Activated CD4-positive, alpha-beta T cell treated with anti-CD3 and anti-CD28 coated beads, Interleukin-2, amount 10 ng/mL, durations not matched to agents 7 days and 5 days (primary cell): ENCODE measurements around the gene ST8SIA1. TPM values are rescaled to one million over a fixed set of nuclear protein-coding genes. Genes with fewer than 3 reads are reported as not detected.
"Not testable (repeated sequence)": the region's sequence is repeated elsewhere in the genome, so short reads cannot be mapped to it uniquely, and the experiment has no call there.

ENCODE experiments used
- CTCF ChIA-PET: fragments of 350-600 bp; sonication (Branson Sonifier 250); formaldehyde crosslinking; loops from one replicate; lab custom pipeline; 2021; ENCODE audit warnings: antibody characterized with exemption; lab: Charles Lee
- POLR2A ChIA-PET: fragments of 350-600 bp; sonication (Branson Sonifier 250); formaldehyde crosslinking; loops from one replicate; lab custom pipeline; 2021; ENCODE audit warnings: antibody characterized with exemption; lab: Charles Lee
- DNase-seq: peaks from one replicate; pipeline ENCODE4 v3.0.0-alpha.2; 2020
- H3K27ac Mint-ChIP-seq: one replicate; pipeline ENCODE4 v1.8.0; 2021; ENCODE audit warnings: mild to moderate bottlenecking, moderate library complexity, mixed read lengths
- H3K27me3 Mint-ChIP-seq: one replicate; pipeline ENCODE4 v1.8.0; 2021; ENCODE audit warnings: mixed read lengths
- H3K36me3 Mint-ChIP-seq: one replicate; pipeline ENCODE4 v1.8.0; 2021; ENCODE audit warnings: low read depth, mixed read lengths
- H3K4me1 Mint-ChIP-seq: one replicate; pipeline ENCODE4 v1.8.0; 2021; ENCODE audit warnings: mixed read lengths
- H3K4me3 Mint-ChIP-seq: one replicate; pipeline ENCODE4 v1.8.0; 2021; ENCODE audit warnings: mild to moderate bottlenecking, moderate library complexity, mixed read lengths
- H3K9me3 Mint-ChIP-seq: one replicate; pipeline ENCODE4 v1.8.0; 2021; ENCODE audit warnings: mixed read lengths
- total RNA-seq, 2 experiments: library from RNA; stranded (reverse); gene quantifications; one replicate each; pipeline ENCODE4 v1.2.3, GENCODE V29; 2021

The ST8SIA1 gene
- total RNA-seq, 2 experiments from 2014 or later = 0.52 to 0.62 TPM

GRCh38 chr12:22169376-22169775 lies 165.1 kb downstream of the ST8SIA1 start:
- ChIA-PET CTCF (interaction anchor here (0.6 kb wide), 1 partner anchor 606 kb away, joined by 4 read pairs; no protein-coding TSS in a partner anchor), POLR2A (no interaction called here)
- no peak overlapping the region for H3K4me3 Mint-ChIP-seq
- no peak for DNase-seq
- no peaks in the 10 kb centered on the region for H3K27me3 Mint-ChIP-seq
- H3K36me3 Mint-ChIP-seq = no peaks in the 10 kb centered on the region
- peaks cover 9% of the 10 kb centered on the region for H3K9me3 Mint-ChIP-seq
- H3K27ac Mint-ChIP-seq = no peak overlapping the region
- H3K4me1 Mint-ChIP-seq = peaks cover 12% of the 10 kb centered on the region

- peaks cover 6% of the 10 kb centered on the region for H3K36me3 Mint-ChIP-seq
- H3K9me3 Mint-ChIP-seq = peaks cover 19% of the 10 kb centered on the region
- peaks cover 41% of the 10 kb centered on the region for H3K4me1 Mint-ChIP-seq
- H3K27me3 Mint-ChIP-seq = no peaks in the 10 kb centered on the region
- ChIA-PET POLR2A (interaction anchor here (0.7 kb wide), 1 partner anchor 191 kb away, joined by 3 read pairs; no protein-coding TSS in a partner anchor), CTCF (no interaction called here)
- peak overlapping the region; percentile 46 for H3K27ac Mint-ChIP-seq
- H3K4me3 Mint-ChIP-seq = peak overlapping the region; percentile 1
- peak; percentile 15 for DNase-seq
These were observed 170.4 kb downstream of the ST8SIA1 start for GRCh38 chr12:22164139-22164538.

- ChIA-PET CTCF (no interaction called here), POLR2A (no interaction called here)
- peak; percentile 8 for DNase-seq
- Mint-ChIP-seq H3K4me3 (no peak overlapping the region), H3K36me3 (peaks cover 6% of the 10 kb centered on the region), H3K4me1 (peaks cover 40% of the 10 kb centered on the region), H3K27me3 (no peaks in the 10 kb centered on the region), H3K9me3 (peaks cover 19% of the 10 kb centered on the region), H3K27ac (peak overlapping the region; percentile 73)
These were observed 170.9 kb downstream of the ST8SIA1 start for GRCh38 chr12:22163594-22163993.

- peak overlapping the region; percentile 67 for H3K27ac Mint-ChIP-seq
- DNase-seq = no peak
- peaks cover 40% of the 10 kb centered on the region for H3K4me1 Mint-ChIP-seq
- H3K4me3 Mint-ChIP-seq = no peak overlapping the region
- peaks cover 6% of the 10 kb centered on the region for H3K36me3 Mint-ChIP-seq
- ChIA-PET POLR2A (no interaction called here), CTCF (no interaction called here)
- H3K27me3 Mint-ChIP-seq = no peaks in the 10 kb centered on the region
- peaks cover 16% of the 10 kb centered on the region for H3K9me3 Mint-ChIP-seq
These were observed 174.0 kb downstream of the ST8SIA1 start for GRCh38 chr12:22160396-22161003.

GRCh38 chr12:22149286-22149685 lies 185.2 kb downstream of the ST8SIA1 start:
- peaks cover 13% of the 10 kb centered on the region for H3K9me3 Mint-ChIP-seq
- H3K4me3 Mint-ChIP-seq, DNase-seq, CTCF ChIA-PET, H3K27ac Mint-ChIP-seq, POLR2A ChIA-PET, H3K27me3 Mint-ChIP-seq, H3K36me3 Mint-ChIP-seq: not testable (repeated sequence)
- peaks cover 17% of the 10 kb centered on the region for H3K4me1 Mint-ChIP-seq

- CTCF ChIA-PET, H3K4me3 Mint-ChIP-seq, H3K36me3 Mint-ChIP-seq, H3K27me3 Mint-ChIP-seq: not testable (repeated sequence)
- peak overlapping the region; percentile 52 for H3K27ac Mint-ChIP-seq
- DNase-seq = peak; percentile 38
- peaks cover 17% of the 10 kb centered on the region for H3K4me1 Mint-ChIP-seq
- POLR2A ChIA-PET = interaction anchor here (0.7 kb wide), 1 partner anchor 227 kb away, joined by 3 read pairs; no protein-coding TSS in a partner anchor
- H3K9me3 Mint-ChIP-seq = peaks cover 11% of the 10 kb centered on the region
These were observed 187.8 kb downstream of the ST8SIA1 start for GRCh38 chr12:22146686-22147085.

Other genes starting within 250 kb of the ST8SIA1 start
- gene C2CD5, start 209.8 kb upstream of the ST8SIA1 start, total RNA-seq = 10 to 100 TPM; 53.1 to 61.5 TPM